ENCODE data around the gene RSF1.
"Not testable (repeated sequence)": the region's sequence is repeated elsewhere in the genome, so short reads cannot be mapped to it uniquely, and the experiment has no call there.

The RSF1 gene

GRCh38 chr11:77820565-77821348 lies at the start of gene RSF1, which contains the start of gene AAMDC:
Gene RSF1 (minus strand): TSS chr11:77820722. CDS start chr11:77820714, 8 bp downstream.
Gene AAMDC (plus strand): TSS chr11:77821144. CDS start chr11:77842497, 21,353 bp downstream.
- no peak for FAIRE-seq

- no peak for FAIRE-seq
Observed at GRCh38 chr11:77868744-77869143, 48.2 kb upstream of the RSF1 start.

GRCh38 chr11:77866336-77866735 lies 45.8 kb upstream of the RSF1 start:
- FAIRE-seq = no peak

- no peak for FAIRE-seq
Observed at GRCh38 chr11:77865805-77866204, 45.3 kb upstream of the RSF1 start.

GRCh38 chr11:77861444-77861843 lies 40.9 kb upstream of the RSF1 start:
- not testable (repeated sequence) for FAIRE-seq

- FAIRE-seq = not testable (repeated sequence)
Observed at GRCh38 chr11:77857906-77858457, 37.5 kb upstream of the RSF1 start.

GRCh38 chr11:77854838-77855237 lies 34.3 kb upstream of the RSF1 start:
- FAIRE-seq = no peak

GRCh38 chr11:77851503-77851902 lies 31.0 kb upstream of the RSF1 start:
- no peak for FAIRE-seq

GRCh38 chr11:77843700-77844099 lies 23.2 kb upstream of the RSF1 start:
- FAIRE-seq = not testable (repeated sequence)

GRCh38 chr11:77842441-77843121 lies 22.1 kb upstream of the RSF1 start:
- FAIRE-seq = no peak

- no peak for FAIRE-seq
Observed at GRCh38 chr11:77833302-77833701, 12.8 kb upstream of the RSF1 start.

GRCh38 chr11:77828926-77829325 lies 8.4 kb upstream of the RSF1 start:
- FAIRE-seq = no peak

- FAIRE-seq = no peak
Observed at GRCh38 chr11:77823775-77824174, 3.3 kb upstream of the RSF1 start.

GRCh38 chr11:77822126-77822525 lies 1.6 kb upstream of the RSF1 start:
- not testable (repeated sequence) for FAIRE-seq

GRCh38 chr11:77821349-77821851 lies 878 bp upstream of the RSF1 start:
- FAIRE-seq = no peak

- FAIRE-seq = no peak
Observed at GRCh38 chr11:77819921-77820564, 479 bp downstream of the RSF1 start.

- no peak for FAIRE-seq
Observed at GRCh38 chr11:77819411-77819920, 1.1 kb downstream of the RSF1 start.

GRCh38 chr11:77815459-77815858 lies 5.1 kb downstream of the RSF1 start:
- no peak for FAIRE-seq

GRCh38 chr11:77814848-77815247 lies 5.7 kb downstream of the RSF1 start:
- no peak for FAIRE-seq

GRCh38 chr11:77813256-77813655 lies 7.3 kb downstream of the RSF1 start:
- no peak for FAIRE-seq

- FAIRE-seq = no peak
Observed at GRCh38 chr11:77806993-77807392, 13.5 kb downstream of the RSF1 start.

GRCh38 chr11:77806415-77806814 lies 14.1 kb downstream of the RSF1 start:
- no peak for FAIRE-seq

- no peak for FAIRE-seq
Observed at GRCh38 chr11:77801477-77801876, 19.0 kb downstream of the RSF1 start.

Measured in endometrium (tissue), 2 donors.